BLaER1 treated with 17β-estradiol and CSF1 and Interleukin-3, amounts not matched to agents 10 nM and 100 nM (cell line): ENCODE results near the gene EIF2A.
A peak's percentile ranks its signal among the peaks of the same experiment; 100 is the strongest.
"Not testable (repeated sequence)": the region's sequence is repeated elsewhere in the genome, so short reads cannot be mapped to it uniquely, and the experiment has no call there.

ENCODE experiments used
- H3K27ac ChIP-seq, 11 experiments: shearing (Covaris generic); formaldehyde crosslinking; 2 replicates each; pipeline ENCODE4 v1.8.1; 2022
- H3K27me3 ChIP-seq, 11 experiments: shearing (Covaris generic); formaldehyde crosslinking; 2 replicates each; pipeline ENCODE4 v1.8.1; 2022
- H3K36me3 ChIP-seq, 11 experiments: shearing (Covaris generic); formaldehyde crosslinking; 2 replicates each; pipeline ENCODE4 v1.8.1; 2022
- H3K4me1 ChIP-seq, 10 experiments: shearing (Covaris generic); formaldehyde crosslinking; 2 replicates each; pipeline ENCODE4 v1.8.1; 2022
- H3K4me2 ChIP-seq, 11 experiments: shearing (Covaris generic); formaldehyde crosslinking; 2 replicates each; pipeline ENCODE4 v1.8.1; 2022
- H3K4me3 ChIP-seq, 10 experiments: shearing (Covaris generic); formaldehyde crosslinking; 2 replicates each; pipeline ENCODE4 v1.8.1; 2022
- H3K9ac ChIP-seq, 11 experiments: shearing (Covaris generic); formaldehyde crosslinking; 2 replicates each; pipeline ENCODE4 v1.8.1; 2022
- H3K9me3 ChIP-seq, 11 experiments: shearing (Covaris generic); formaldehyde crosslinking; replicated peaks in 1 of 11; 2 replicates each; pipeline ENCODE4 v1.8.1; 2022
- H4K20me1 ChIP-seq, 11 experiments: shearing (Covaris generic); formaldehyde crosslinking; 2 replicates each; pipeline ENCODE4 v1.8.1; 2022
- Cebpa-rat ChIP-seq, 11 experiments: shearing (Covaris generic); IDR thresholded peaks; 2 replicates each; pipeline ENCODE4 v1.8.1; 2022

EIF2A gene

GRCh38 chr3:150583028-150583427 lies 36.4 kb downstream of the EIF2A start:
- no peak overlapping the region for H3K9ac ChIP-seq
- H3K9me3 ChIP-seq, result no peaks in the 10 kb centered on the region
- peaks cover 0 to 11% (median 3%) of the 10 kb centered on the region in 11 experiments; a peak in 6 of 22 replicates for H4K20me1 ChIP-seq
- no peak overlapping the region for H3K4me3 ChIP-seq
- no peak overlapping the region for H3K4me2 ChIP-seq
- H3K27me3 ChIP-seq, result no peaks in the 10 kb centered on the region
- H3K27ac ChIP-seq, result no peak overlapping the region
- no peak for TF ChIP-seq Cebpa-rat (IDR thresholded peaks at IDR 0.05)
- H3K4me1 ChIP-seq, result 0 out of 20 replicates have a peak, but pooled peaks cover 0 to under 1% (median 0%) of the 10 kb centered on the region in 10 experiments
- H3K36me3 ChIP-seq, result peaks cover 71 to 95% (median 78%) of the 10 kb centered on the region in 11 experiments

DNA sequence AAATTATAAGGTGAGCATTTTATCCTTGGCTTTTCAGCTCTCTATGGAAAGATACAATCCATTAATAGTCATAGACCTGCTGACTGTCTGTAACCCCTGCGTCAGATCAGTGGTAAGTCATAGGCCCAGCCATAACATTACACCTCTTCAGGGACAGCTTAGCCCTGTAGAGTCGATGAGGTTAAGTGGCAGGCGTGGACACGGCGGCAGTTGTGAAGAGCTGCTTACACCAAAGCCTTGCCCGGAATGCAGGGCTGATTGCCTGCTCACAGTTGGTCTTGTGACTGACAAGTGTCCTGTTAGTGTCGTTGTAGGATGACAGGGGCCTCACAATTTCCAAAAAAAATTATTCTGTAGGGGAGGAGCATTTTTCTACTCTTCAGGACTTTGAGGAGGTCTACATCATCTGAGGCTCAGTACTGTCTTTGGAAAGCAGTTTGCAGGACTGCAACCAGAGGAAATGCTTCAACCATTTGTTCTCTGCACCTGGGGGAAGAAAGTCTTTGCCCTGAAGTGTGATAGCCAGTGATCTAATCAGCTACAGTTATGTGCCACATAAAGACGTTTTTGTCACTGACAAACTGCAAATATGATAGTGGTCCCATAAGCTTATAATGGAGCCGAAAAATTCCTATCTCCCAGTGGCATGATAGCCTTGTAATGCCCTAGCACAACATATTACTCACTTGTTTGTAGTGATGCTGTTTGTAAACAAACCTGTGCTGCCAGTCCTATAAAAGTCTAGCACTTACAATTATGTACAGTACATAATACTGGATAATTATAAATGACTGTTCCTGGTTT lies 41.6 kb downstream of the EIF2A start:
- H3K27ac ChIP-seq, result no peak overlapping the region
- TF ChIP-seq Cebpa-rat (IDR thresholded peaks at IDR 0.05), result no peak
- no peak overlapping the region; a peak in 1 of 22 replicates for H3K9ac ChIP-seq
- H3K4me3 ChIP-seq, result no peak overlapping the region
- peaks cover 24 to 48% (median 33%) of the 10 kb centered on the region in 11 experiments for H3K36me3 ChIP-seq
- no peaks in the 10 kb centered on the region for H3K9me3 ChIP-seq
- H3K4me1 ChIP-seq, result peaks cover 0 to 10% (median 0%) of the 10 kb centered on the region in 10 experiments; a peak in 2 of 20 replicates
- H3K27me3 ChIP-seq, result no peaks in the 10 kb centered on the region
- H4K20me1 ChIP-seq, result peaks cover 0 to 9% (median 0%) of the 10 kb centered on the region in 11 experiments; a peak in 2 of 22 replicates
- no peak overlapping the region for H3K4me2 ChIP-seq

GRCh38 chr3:150589759-150590158 lies 43.2 kb downstream of the EIF2A start:
- Histone ChIP-seq H3K9ac (no peak overlapping the region), H3K36me3 (peaks cover 11 to 32% (median 20%) of the 10 kb centered on the region in 11 experiments), H3K4me2 (no peak overlapping the region), H3K4me3 (no peak overlapping the region), H3K27ac (no peak overlapping the region), H3K4me1 (peaks cover 0 to 14% (median 0%) of the 10 kb centered on the region in 10 experiments; a peak in 2 of 20 replicates), H4K20me1 (peaks cover 0 to 9% (median 0%) of the 10 kb centered on the region in 11 experiments; a peak in 2 of 22 replicates), H3K27me3 (no peaks in the 10 kb centered on the region), H3K9me3 (0 out of 22 replicates have a peak, but pooled peaks cover 0 to 7% (median 0%) of the 10 kb centered on the region in 11 experiments)
- no peak for TF ChIP-seq Cebpa-rat (IDR thresholded peaks at IDR 0.05)

DNA sequence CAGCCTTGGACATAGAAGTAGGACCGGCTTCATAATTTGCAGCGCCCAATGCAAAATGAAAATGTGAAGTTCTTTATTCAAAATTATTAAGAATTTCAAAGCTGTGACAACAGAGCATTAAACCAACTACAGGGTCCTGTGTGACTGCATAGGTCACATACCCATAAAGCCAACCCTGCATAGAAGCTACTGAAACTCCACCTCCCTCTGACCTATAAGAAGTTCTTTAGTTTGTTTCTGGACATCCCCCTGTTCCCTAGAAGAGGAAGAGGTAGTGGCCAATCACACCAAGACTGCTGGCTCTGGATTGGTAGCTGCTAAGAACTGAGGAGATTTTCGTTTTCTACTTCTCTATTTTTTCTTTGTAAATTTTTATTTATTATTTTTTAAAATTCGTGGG lies 47.6 kb downstream of the EIF2A start:
- peaks cover 10 to 41% (median 12%) of the 10 kb centered on the region in 10 experiments for H3K4me1 ChIP-seq
- TF ChIP-seq Cebpa-rat (IDR thresholded peaks at IDR 0.05), result no peak

GRCh38 chr3:150597646-150598045 lies 51.1 kb downstream of the EIF2A start:
- Histone ChIP-seq H3K9me3 (peaks cover 0 to 8% (median 0%) of the 10 kb centered on the region in 11 experiments; a peak in 1 of 22 replicates), H3K4me3 (no peak overlapping the region), H3K36me3 (no peaks in the 10 kb centered on the region), H3K27ac (peak overlapping the region in 3 of 11 experiments; percentile 81 to 91 (median 90); a peak in 5 of 22 replicates), H4K20me1 (no peaks in the 10 kb centered on the region), H3K4me2 (peak overlapping the region in 4 of 11 experiments; percentile 67 to 96 (median 88); a peak in 7 of 22 replicates), H3K9ac (peak overlapping the region in 1 of 11 experiments; percentile 74; a peak in 2 of 22 replicates), H3K4me1 (peaks cover 34 to 67% (median 40%) of the 10 kb centered on the region in 10 experiments), H3K27me3 (no peaks in the 10 kb centered on the region)
- TF ChIP-seq Cebpa-rat (IDR thresholded peaks at IDR 0.05), result no peak

More for the DNA sequence above, 47.6 kb downstream of the EIF2A start:
- H3K36me3 ChIP-seq, result no peaks in the 10 kb centered on the region
- no peak overlapping the region for H3K4me2 ChIP-seq
- no peak overlapping the region for H3K27ac ChIP-seq
- no peak overlapping the region for H3K9ac ChIP-seq
- H3K4me3 ChIP-seq, result no peak overlapping the region
- H3K9me3 ChIP-seq, result peaks cover 0 to 8% (median 0%) of the 10 kb centered on the region in 11 experiments; a peak in 1 of 22 replicates
- H3K27me3 ChIP-seq, result no peaks in the 10 kb centered on the region
- H4K20me1 ChIP-seq, result no peaks in the 10 kb centered on the region

- Histone ChIP-seq H3K9ac (peak overlapping the region in 3 of 11 experiments; percentile 74 to 80 (median 75); a peak in 7 of 22 replicates), H3K9me3 (peaks cover 0 to 1% (median 0%) of the 10 kb centered on the region in 11 experiments; a peak in 1 of 22 replicates), H3K4me2 (peak overlapping the region; percentile 50 to 96 (median 77)), H3K4me1 (peaks cover 39 to 64% (median 44%) of the 10 kb centered on the region in 10 experiments), H3K36me3 (peaks cover 0 to 4% (median 0%) of the 10 kb centered on the region in 11 experiments; a peak in 2 of 22 replicates), H4K20me1 (peaks cover 0 to 15% (median 5%) of the 10 kb centered on the region in 11 experiments; a peak in 13 of 22 replicates), H3K4me3 (no peak overlapping the region; a peak in 2 of 20 replicates), H3K27ac (peak overlapping the region in 8 of 11 experiments; percentile 17 to 91 (median 60); a peak in 14 of 22 replicates), H3K27me3 (no peaks in the 10 kb centered on the region)
- no peak for TF ChIP-seq Cebpa-rat (IDR thresholded peaks at IDR 0.05)
Measured at GRCh38 chr3:150599611-150600297, 53.2 kb downstream of the EIF2A start.

- H4K20me1 ChIP-seq, result peaks cover 0 to 22% (median 5%) of the 10 kb centered on the region in 11 experiments; a peak in 13 of 22 replicates
- H3K27me3 ChIP-seq, H3K9ac ChIP-seq, H3K36me3 ChIP-seq, H3K4me3 ChIP-seq, H3K9me3 ChIP-seq: not testable (repeated sequence)
- peak in 10 of 11 experiments; percentile 34 to 83 (median 55); a peak in 13 of 22 replicates for TF ChIP-seq Cebpa-rat (IDR thresholded peaks at IDR 0.05)
- H3K4me1 ChIP-seq, result peaks cover 41 to 64% (median 53%) of the 10 kb centered on the region in 10 experiments
- H3K27ac ChIP-seq, result peak overlapping the region in 5 of 11 experiments; percentile 43 to 91 (median 81); a peak in 9 of 22 replicates
- peak overlapping the region in 10 of 11 experiments; percentile 36 to 96 (median 79); a peak in 20 of 22 replicates for H3K4me2 ChIP-seq
Measured at GRCh38 chr3:150600647-150601530, 54.3 kb downstream of the EIF2A start.
